Measurements from ENCODE around the gene SERPINA10.
"Not testable (repeated sequence)": the region's sequence is repeated elsewhere in the genome, so short reads cannot be mapped to it uniquely, and the experiment has no call there.

GRCh38 chr14:94296181-94296545 is 3.1 kb upstream of the SERPINA10 start:
- TF ChIP-seq, protein P1, sequence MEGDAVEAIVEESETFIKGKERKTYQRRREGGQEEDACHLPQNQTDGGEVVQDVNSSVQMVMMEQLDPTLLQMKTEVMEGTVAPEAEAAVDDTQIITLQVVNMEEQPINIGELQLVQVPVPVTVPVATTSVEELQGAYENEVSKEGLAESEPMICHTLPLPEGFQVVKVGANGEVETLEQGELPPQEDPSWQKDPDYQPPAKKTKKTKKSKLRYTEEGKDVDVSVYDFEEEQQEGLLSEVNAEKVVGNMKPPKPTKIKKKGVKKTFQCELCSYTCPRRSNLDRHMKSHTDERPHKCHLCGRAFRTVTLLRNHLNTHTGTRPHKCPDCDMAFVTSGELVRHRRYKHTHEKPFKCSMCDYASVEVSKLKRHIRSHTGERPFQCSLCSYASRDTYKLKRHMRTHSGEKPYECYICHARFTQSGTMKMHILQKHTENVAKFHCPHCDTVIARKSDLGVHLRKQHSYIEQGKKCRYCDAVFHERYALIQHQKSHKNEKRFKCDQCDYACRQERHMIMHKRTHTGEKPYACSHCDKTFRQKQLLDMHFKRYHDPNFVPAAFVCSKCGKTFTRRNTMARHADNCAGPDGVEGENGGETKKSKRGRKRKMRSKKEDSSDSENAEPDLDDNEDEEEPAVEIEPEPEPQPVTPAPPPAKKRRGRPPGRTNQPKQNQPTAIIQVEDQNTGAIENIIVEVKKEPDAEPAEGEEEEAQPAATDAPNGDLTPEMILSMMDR (IDR thresholded peaks at IDR 0.05), result not testable (repeated sequence)
- TF ChIP-seq POLR2AphosphoS5 (IDR thresholded peaks at IDR 0.05), result not testable (repeated sequence)

All from gastroesophageal sphincter (tissue), 3 donors.